Measurements from ENCODE around the gene AKAP6. TPM values are rescaled to one million over a fixed set of nuclear protein-coding genes. Genes with fewer than 3 reads are reported as not detected.

The AKAP6 gene
- polyA plus RNA-seq, 3 donors, result 2.0 to 3.3 (median 2.7) TPM

- DNase-seq (ENCODE audit: low read depth in 3 of 3, low spot score in 2 of 3), result no peak
Measured at GRCh38 chr14:32724867-32725471, 395.9 kb downstream of the AKAP6 start.

GRCh38 chr14:32726516-32726915 is 397.4 kb downstream of the AKAP6 start:
- no peak for DNase-seq (ENCODE audit: low read depth in 3 of 3, low spot score in 2 of 3)

- DNase-seq (ENCODE audit: low read depth in 3 of 3, low spot score in 2 of 3), result no peak
Measured at GRCh38 chr14:32727832-32728231, 398.7 kb downstream of the AKAP6 start.

- no peak for DNase-seq (ENCODE audit: low read depth in 3 of 3, low spot score in 2 of 3)
Measured at GRCh38 chr14:32728526-32728925, 399.4 kb downstream of the AKAP6 start.

- no peak for DNase-seq (ENCODE audit: low read depth in 3 of 3, low spot score in 2 of 3)
Measured at GRCh38 chr14:32728976-32729375, 399.9 kb downstream of the AKAP6 start.

- no peak for DNase-seq (ENCODE audit: low read depth in 3 of 3, low spot score in 2 of 3)
Measured at GRCh38 chr14:32731249-32731648, 402.2 kb downstream of the AKAP6 start.

GRCh38 chr14:32733015-32733414 is 403.9 kb downstream of the AKAP6 start:
- DNase-seq (ENCODE audit: low read depth in 3 of 3, low spot score in 2 of 3), result no peak

- no peak for DNase-seq (ENCODE audit: low read depth in 3 of 3, low spot score in 2 of 3)
Measured at GRCh38 chr14:32734261-32734660, 405.2 kb downstream of the AKAP6 start.

- DNase-seq (ENCODE audit: low read depth in 3 of 3, low spot score in 2 of 3), result no peak
Measured at GRCh38 chr14:32737621-32738020, 408.5 kb downstream of the AKAP6 start.

GRCh38 chr14:32738206-32738871 is 409.2 kb downstream of the AKAP6 start:
- DNase-seq (ENCODE audit: low read depth in 3 of 3, low spot score in 2 of 3), result no peak

GRCh38 chr14:32744811-32745445 is 415.8 kb downstream of the AKAP6 start:
- DNase-seq (ENCODE audit: low read depth in 3 of 3, low spot score in 2 of 3), result no peak

- no peak for DNase-seq (ENCODE audit: low read depth in 3 of 3, low spot score in 2 of 3)
Measured at GRCh38 chr14:32754209-32754608, 425.1 kb downstream of the AKAP6 start.

- DNase-seq (ENCODE audit: low read depth in 3 of 3, low spot score in 2 of 3), result no peak
Measured at GRCh38 chr14:32756173-32756572, 427.1 kb downstream of the AKAP6 start.

- DNase-seq (ENCODE audit: low read depth in 3 of 3, low spot score in 2 of 3), result no peak
Measured at GRCh38 chr14:32756775-32757174, 427.7 kb downstream of the AKAP6 start.

GRCh38 chr14:32757568-32757967 is 428.5 kb downstream of the AKAP6 start:
- DNase-seq (ENCODE audit: low read depth in 3 of 3, low spot score in 2 of 3), result no peak

GRCh38 chr14:32761381-32761968 is 432.4 kb downstream of the AKAP6 start:
- no peak for DNase-seq (ENCODE audit: low read depth in 3 of 3, low spot score in 2 of 3)

- DNase-seq (ENCODE audit: low read depth in 3 of 3, low spot score in 2 of 3), result no peak
Measured at GRCh38 chr14:32762886-32763285, 433.8 kb downstream of the AKAP6 start.

- no peak for DNase-seq (ENCODE audit: low read depth in 3 of 3, low spot score in 2 of 3)
Measured at GRCh38 chr14:32763673-32764072, 434.6 kb downstream of the AKAP6 start.

GRCh38 chr14:32764131-32764530 is 435.0 kb downstream of the AKAP6 start:
- DNase-seq (ENCODE audit: low read depth in 3 of 3, low spot score in 2 of 3), result no peak

- DNase-seq (ENCODE audit: low read depth in 3 of 3, low spot score in 2 of 3), result no peak
Measured at GRCh38 chr14:32770422-32770821, 441.3 kb downstream of the AKAP6 start.

- DNase-seq (ENCODE audit: low read depth in 3 of 3, low spot score in 2 of 3), result no peak
Measured at GRCh38 chr14:32774214-32774613, 445.1 kb downstream of the AKAP6 start.

GRCh38 chr14:32779840-32780239 is 450.7 kb downstream of the AKAP6 start:
- DNase-seq (ENCODE audit: low read depth in 3 of 3, low spot score in 2 of 3), result no peak

Measured in right renal cortex interstitium (tissue), 3 donors.